Measurements from ENCODE around the gene PTPN22. TPM values are rescaled to one million over a fixed set of nuclear protein-coding genes. Genes with fewer than 3 reads are reported as not detected.
A peak's percentile ranks its signal among the peaks of the same experiment; 100 is the strongest.

The PTPN22 gene
- total and polyA plus RNA-seq, 7 experiments from 2014 or later: 22.2 to 76.7 (median 29.7) TPM

- ATAC-seq: no peak
- intact Hi-C loops (cut with micrococcal nuclease): no loop called here
- ChIA-PET CTCF (interaction anchor here (1.2 to 1.4 kb wide), 2 partner anchors 44 to 96 kb away, joined by 3 read pairs; no protein-coding TSS in a partner anchor), POLR2A (interaction anchor here (1.1 to 2.2 kb wide), 2 partner anchors 10 to 16 kb away, joined by 5 to 9 read pairs; no protein-coding TSS in a partner anchor)
- peaks cover 11 to 48% of the 10 kb centered on the region in 2 donors for H3K4me1 ChIP-seq (ENCODE audit: control insufficient read depth in 2 of 2, insufficient read depth in 2 of 2, low read length in 2 of 2)
- H3K27me3 ChIP-seq (ENCODE audit: control insufficient read depth in 2 of 2, insufficient read depth in 2 of 2, low read length in 2 of 2): no peaks in the 10 kb centered on the region
- H3K36me3 ChIP-seq (ENCODE audit: control insufficient read depth in 2 of 3, insufficient read depth in 3 of 3, low read length in 3 of 3): no peaks in the 10 kb centered on the region
- DNase-seq: no peak
- peak overlapping the region in 1 of 9 donors; percentile 60 for H3K27ac Mint-ChIP-seq
- H3K9me3 Mint-ChIP-seq: no peaks in the 10 kb centered on the region
- peaks cover 0 to 16% (median 6%) of the 10 kb centered on the region in 5 donors for H3K36me3 Mint-ChIP-seq
- peaks cover 8 to 56% (median 25%) of the 10 kb centered on the region in 7 donors for H3K4me1 Mint-ChIP-seq
- H3K4me3 Mint-ChIP-seq: no peak overlapping the region
- no peaks in the 10 kb centered on the region for H3K9me3 ChIP-seq (ENCODE audit: control insufficient read depth in 2 of 3, low read length in 3 of 3)
- H3K27ac ChIP-seq (ENCODE audit: low read depth, low read length): no peak overlapping the region
- no peaks in the 10 kb centered on the region for H3K27me3 Mint-ChIP-seq
- no peak overlapping the region for H3K4me3 ChIP-seq (ENCODE audit: low read length)
Observed at GRCh38 chr1:113879739-113880038, 8.2 kb upstream of the PTPN22 start.

DNA sequence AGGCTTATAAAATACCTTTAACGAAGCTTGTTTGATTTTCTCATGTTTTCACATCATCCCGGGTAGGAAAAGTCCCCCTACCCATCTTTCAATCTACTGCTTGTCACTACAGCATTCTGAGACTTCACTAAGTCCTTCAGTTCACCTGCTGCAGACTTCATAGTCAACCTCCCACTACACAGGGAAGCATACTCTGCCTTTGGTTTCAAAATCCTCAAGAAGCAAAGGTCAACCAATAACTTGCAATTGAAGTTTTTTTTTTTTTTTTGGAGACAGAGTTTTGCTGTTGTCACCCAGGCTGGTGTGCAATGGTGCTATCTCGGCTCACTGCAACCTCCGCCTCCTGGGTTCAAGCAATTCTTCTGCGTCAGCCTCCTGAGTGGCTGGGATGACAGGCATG is 4.7 kb upstream of the PTPN22 start:
- no peaks in the 10 kb centered on the region for H3K36me3 ChIP-seq (ENCODE audit: control insufficient read depth in 2 of 3, insufficient read depth in 3 of 3, low read length in 3 of 3)
- H3K4me1 ChIP-seq (ENCODE audit: control insufficient read depth in 2 of 2, insufficient read depth in 2 of 2, low read length in 2 of 2): peaks cover 29 to 73% of the 10 kb centered on the region in 2 donors
- ChIA-PET POLR2A (interaction anchor here (1.4 kb wide), 1 partner anchor 9 kb away, joined by 4 read pairs; no protein-coding TSS in a partner anchor), CTCF (interaction anchor here (1.4 kb wide), 1 partner anchor 28 kb away, joined by 4 read pairs; the partner anchor contains the start of gene AP4B1)
- peaks cover 0 to 3% (median 0%) of the 10 kb centered on the region in 11 donors for H3K9me3 Mint-ChIP-seq
- no peaks in the 10 kb centered on the region for H3K9me3 ChIP-seq (ENCODE audit: control insufficient read depth in 2 of 3, low read length in 3 of 3)
- H3K36me3 Mint-ChIP-seq: peaks cover 0 to 16% (median 0%) of the 10 kb centered on the region in 5 donors
- no peak overlapping the region for H3K4me3 ChIP-seq (ENCODE audit: low read length)
- peaks cover 32 to 76% (median 49%) of the 10 kb centered on the region in 7 donors for H3K4me1 Mint-ChIP-seq
- no peak overlapping the region for H3K27ac Mint-ChIP-seq
- H3K27me3 ChIP-seq (ENCODE audit: control insufficient read depth in 2 of 2, insufficient read depth in 2 of 2, low read length in 2 of 2): no peaks in the 10 kb centered on the region
- DNase-seq (no peak), ATAC-seq (no peak)
- H3K4me3 Mint-ChIP-seq: no peak overlapping the region
- H3K27ac ChIP-seq (ENCODE audit: low read depth, low read length): no peak overlapping the region
- H3K27me3 Mint-ChIP-seq: no peaks in the 10 kb centered on the region
- intact Hi-C loops (cut with micrococcal nuclease): no loop called here

GRCh38 chr1:113875714-113876113 is 4.2 kb upstream of the PTPN22 start:
- Mint-ChIP-seq H3K27me3 (no peaks in the 10 kb centered on the region), H3K9me3 (peaks cover 0 to 3% (median 0%) of the 10 kb centered on the region in 11 donors), H3K36me3 (peaks cover 0 to 16% (median 0%) of the 10 kb centered on the region in 5 donors), H3K4me1 (peaks cover 32 to 72% (median 49%) of the 10 kb centered on the region in 7 donors), H3K27ac (peak overlapping the region in 2 of 9 donors; percentile 10 to 20), H3K4me3 (peak overlapping the region in 1 of 10 donors; percentile 1)
- intact Hi-C loops (cut with micrococcal nuclease): no loop called here
- Histone ChIP-seq H3K27ac (ENCODE audit: low read depth, low read length) (no peak overlapping the region), H3K36me3 (ENCODE audit: control insufficient read depth in 2 of 3, insufficient read depth in 3 of 3, low read length in 3 of 3) (no peaks in the 10 kb centered on the region), H3K4me1 (ENCODE audit: control insufficient read depth in 2 of 2, insufficient read depth in 2 of 2, low read length in 2 of 2) (peaks cover 24 to 68% of the 10 kb centered on the region in 2 donors), H3K27me3 (ENCODE audit: control insufficient read depth in 2 of 2, insufficient read depth in 2 of 2, low read length in 2 of 2) (no peaks in the 10 kb centered on the region), H3K9me3 (ENCODE audit: control insufficient read depth in 2 of 3, low read length in 3 of 3) (no peaks in the 10 kb centered on the region), H3K4me3 (ENCODE audit: low read length) (no peak overlapping the region)
- DNase-seq (no peak), ATAC-seq (no peak)
- POLR2A ChIA-PET: interaction anchor here (0.5 to 2.1 kb wide), 3 partner anchors 8 to 202 kb away, joined by 3 to 9 read pairs (median 4); partner anchors contain the start of gene AP4B1
- CTCF ChIA-PET: interaction anchor here (1.4 kb wide), 1 partner anchor 28 kb away, joined by 4 read pairs; the partner anchor contains the start of gene AP4B1

DNA sequence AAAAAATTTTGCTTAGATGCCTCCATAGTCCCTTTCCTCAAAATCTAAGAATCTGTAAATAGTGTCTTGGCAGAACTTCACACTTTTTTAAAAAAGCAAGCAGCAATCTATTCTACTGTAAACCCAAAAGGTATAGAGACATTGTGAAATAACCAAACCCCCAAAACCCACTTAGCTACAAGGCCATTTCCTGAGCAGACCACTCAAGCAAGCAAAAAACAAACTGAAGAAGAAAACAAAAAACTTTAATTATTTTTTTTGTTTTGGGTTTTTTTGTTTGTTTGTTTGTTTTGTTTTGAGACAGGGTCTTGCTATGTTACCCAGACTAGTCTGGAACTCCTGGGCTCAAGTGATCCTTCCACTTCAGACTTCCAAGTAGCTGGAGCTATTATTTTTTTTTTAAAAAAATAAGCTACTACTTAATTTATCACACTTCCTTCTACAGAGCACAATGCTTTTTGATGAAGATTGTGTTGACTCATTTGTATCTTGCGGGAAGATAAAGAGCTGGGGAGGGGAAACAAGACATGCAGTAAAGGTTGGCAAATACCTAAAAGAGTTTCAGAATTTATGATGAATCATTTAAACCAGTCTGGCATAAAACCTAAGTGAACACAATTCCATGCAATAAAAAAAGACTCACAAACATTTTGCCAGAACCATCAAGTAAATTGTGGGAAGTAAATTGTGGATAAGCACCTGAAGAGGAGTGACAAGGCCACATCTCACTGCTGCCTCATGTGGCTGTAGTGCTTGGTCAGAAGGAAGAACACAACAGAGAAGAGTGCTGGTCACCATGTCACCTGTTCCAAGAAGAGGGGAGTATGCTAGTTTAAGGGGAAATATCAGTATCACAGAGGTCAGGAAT is 2.7 kb upstream of the PTPN22 start:
- peaks cover 24 to 53% of the 10 kb centered on the region in 2 donors for H3K4me1 ChIP-seq (ENCODE audit: control insufficient read depth in 2 of 2, insufficient read depth in 2 of 2, low read length in 2 of 2)
- POLR2A ChIA-PET: interaction anchor here (0.6 to 2.1 kb wide), 5 partner anchors 11 to 638 kb away, joined by 3 to 9 read pairs (median 3); partner anchors contain the start of gene AP4B1
- DNase-seq (peak in 5 of 9 donors; percentile 9 to 20 (median 19)), ATAC-seq (peak; percentile 24)
- H3K9me3 ChIP-seq (ENCODE audit: control insufficient read depth in 2 of 3, low read length in 3 of 3): no peaks in the 10 kb centered on the region
- peak overlapping the region in 3 of 10 donors; percentile 11 to 59 (median 34) for H3K4me3 Mint-ChIP-seq
- H3K27me3 Mint-ChIP-seq: no peaks in the 10 kb centered on the region
- no peaks in the 10 kb centered on the region for H3K36me3 ChIP-seq (ENCODE audit: control insufficient read depth in 2 of 3, insufficient read depth in 3 of 3, low read length in 3 of 3)
- H3K4me3 ChIP-seq (ENCODE audit: low read length): no peak overlapping the region
- H3K4me1 Mint-ChIP-seq: peaks cover 31 to 69% (median 52%) of the 10 kb centered on the region in 7 donors
- H3K36me3 Mint-ChIP-seq: peaks cover 0 to 13% (median 0%) of the 10 kb centered on the region in 5 donors
- intact Hi-C loops (cut with micrococcal nuclease): loop anchor here in 1 of 2 donors (5.0 kb wide), 1 partner anchor 1157 kb away; the partner anchor contains the start of gene PPM1J
- H3K9me3 Mint-ChIP-seq: peaks cover 0 to 3% (median 0%) of the 10 kb centered on the region in 11 donors
- no peaks in the 10 kb centered on the region for H3K27me3 ChIP-seq (ENCODE audit: control insufficient read depth in 2 of 2, insufficient read depth in 2 of 2, low read length in 2 of 2)
- peak overlapping the region in 7 of 9 donors; percentile 26 to 84 (median 70) for H3K27ac Mint-ChIP-seq
- CTCF ChIA-PET: no interaction called here
- H3K27ac ChIP-seq (ENCODE audit: low read depth, low read length): no peak overlapping the region

- Mint-ChIP-seq H3K27me3 (no peaks in the 10 kb centered on the region), H3K27ac (peak overlapping the region; percentile 94 to 99 (median 98)), H3K4me3 (peak overlapping the region; percentile 82 to 95 (median 92)), H3K9me3 (peaks cover 0 to 3% (median 0%) of the 10 kb centered on the region in 11 donors), H3K36me3 (peaks cover 0 to 19% (median 6%) of the 10 kb centered on the region in 5 donors), H3K4me1 (peaks cover 37 to 73% (median 68%) of the 10 kb centered on the region in 7 donors)
- Histone ChIP-seq H3K4me3 (ENCODE audit: low read length) (peak overlapping the region; percentile 44), H3K9me3 (ENCODE audit: control insufficient read depth in 2 of 3, low read length in 3 of 3) (no peaks in the 10 kb centered on the region), H3K36me3 (ENCODE audit: control insufficient read depth in 2 of 3, insufficient read depth in 3 of 3, low read length in 3 of 3) (no peaks in the 10 kb centered on the region), H3K27me3 (ENCODE audit: control insufficient read depth in 2 of 2, insufficient read depth in 2 of 2, low read length in 2 of 2) (no peaks in the 10 kb centered on the region), H3K27ac (ENCODE audit: low read depth, low read length) (peak overlapping the region; percentile 87), H3K4me1 (ENCODE audit: control insufficient read depth in 2 of 2, insufficient read depth in 2 of 2, low read length in 2 of 2) (peaks cover 30 to 60% of the 10 kb centered on the region in 2 donors)
- ATAC-seq: peak; percentile 40
- intact Hi-C loops (cut with micrococcal nuclease): loop anchor here (2.0 to 5.0 kb wide), 2 partner anchors 14 to 1155 kb away; partner anchors contain the start of genes BCL2L15 (in 1 of the 2) and PPM1J (in 1 of the 2)
- ChIA-PET CTCF (interaction anchor here (0.8 to 0.9 kb wide), 2 partner anchors 9 to 20 kb away, joined by 3 read pairs; no protein-coding TSS in a partner anchor), POLR2A (interaction anchor here (0.6 to 1.0 kb wide), 5 partner anchors 14 to 823 kb away, joined by 3 to 5 read pairs (median 3); partner anchors contain the start of gene HIPK1)
- peak in 8 of 9 donors; percentile 19 to 34 (median 28) for DNase-seq
Observed at GRCh38 chr1:113872219-113872935, 865 bp upstream of the PTPN22 start.
